Measurements from ENCODE around the gene DNM3. TPM values are rescaled to one million over a fixed set of nuclear protein-coding genes. Genes with fewer than 3 reads are reported as not detected.
A peak's percentile ranks its signal among the peaks of the same experiment; 100 is the strongest.

DNM3 gene
- total RNA-seq, 1 experiment from 2014 or later, result 2.7 TPM

DNA sequence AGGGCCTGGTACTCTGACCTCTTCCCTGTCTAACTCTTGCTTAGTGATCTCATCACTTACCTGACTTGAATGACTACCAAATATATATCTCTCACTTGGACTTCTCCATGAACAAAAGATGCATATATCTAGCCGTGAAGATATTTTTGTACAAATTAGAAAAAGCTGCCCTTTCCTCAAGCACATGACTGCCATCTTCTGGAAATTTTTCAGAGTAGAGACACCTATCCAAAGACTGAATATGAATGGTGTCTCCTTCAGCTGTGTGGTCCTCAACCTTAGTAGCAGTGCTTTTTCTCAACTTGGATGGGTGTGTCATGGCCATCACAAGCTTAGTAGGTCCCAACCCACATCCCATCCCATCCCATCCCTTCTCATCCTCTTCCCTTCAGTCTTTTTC lies 142.3 kb downstream of the DNM3 start:
- no peak overlapping the region for H2BK15ac ChIP-seq (ENCODE audit: low read depth, low read length)
- H2BK120ac ChIP-seq (ENCODE audit: low read depth, low read length, poor library complexity, severe bottlenecking), result no peak overlapping the region
- Mint-ChIP-seq H3K4me1 (peaks cover 8 to 14% of the 10 kb centered on the region in 2 experiments), H3K4me3 (no peak overlapping the region), H3K36me3 (ENCODE audit: insufficient read depth in 1 of 3, low read depth in 3 of 3) (no peaks in the 10 kb centered on the region), H3K27ac (no peak overlapping the region), H3K27me3 (ENCODE audit: low read depth) (no peaks in the 10 kb centered on the region), H3K9me3 (no peaks in the 10 kb centered on the region)
- TF ChIP-seq, protein P1, sequence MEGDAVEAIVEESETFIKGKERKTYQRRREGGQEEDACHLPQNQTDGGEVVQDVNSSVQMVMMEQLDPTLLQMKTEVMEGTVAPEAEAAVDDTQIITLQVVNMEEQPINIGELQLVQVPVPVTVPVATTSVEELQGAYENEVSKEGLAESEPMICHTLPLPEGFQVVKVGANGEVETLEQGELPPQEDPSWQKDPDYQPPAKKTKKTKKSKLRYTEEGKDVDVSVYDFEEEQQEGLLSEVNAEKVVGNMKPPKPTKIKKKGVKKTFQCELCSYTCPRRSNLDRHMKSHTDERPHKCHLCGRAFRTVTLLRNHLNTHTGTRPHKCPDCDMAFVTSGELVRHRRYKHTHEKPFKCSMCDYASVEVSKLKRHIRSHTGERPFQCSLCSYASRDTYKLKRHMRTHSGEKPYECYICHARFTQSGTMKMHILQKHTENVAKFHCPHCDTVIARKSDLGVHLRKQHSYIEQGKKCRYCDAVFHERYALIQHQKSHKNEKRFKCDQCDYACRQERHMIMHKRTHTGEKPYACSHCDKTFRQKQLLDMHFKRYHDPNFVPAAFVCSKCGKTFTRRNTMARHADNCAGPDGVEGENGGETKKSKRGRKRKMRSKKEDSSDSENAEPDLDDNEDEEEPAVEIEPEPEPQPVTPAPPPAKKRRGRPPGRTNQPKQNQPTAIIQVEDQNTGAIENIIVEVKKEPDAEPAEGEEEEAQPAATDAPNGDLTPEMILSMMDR (conservative IDR thresholded peaks at IDR 0.05), result peak; percentile 46; the same call in 2 of the 3 replicates
- H2BK12ac ChIP-seq (ENCODE audit: insufficient read length, low read depth, low read length), result no peak overlapping the region
- no peak overlapping the region for H4K8ac ChIP-seq (replicated peaks; ENCODE audit: insufficient read length, low read depth, low read length)
- H3K14ac ChIP-seq (ENCODE audit: insufficient read depth, low read length), result no peak overlapping the region
- peaks cover 4% of the 10 kb centered on the region; the same call in 1 of the 2 replicates for H3K4me1 ChIP-seq (ENCODE audit: insufficient read depth, low read length)
- no peak overlapping the region for H3K4me2 ChIP-seq (ENCODE audit: insufficient read depth, insufficient read length, low read length)
- H3K23me2 ChIP-seq (ENCODE audit: insufficient read length, low read depth, low read length, poor library complexity, severe bottlenecking), result no peaks in the 10 kb centered on the region
- H3K4ac ChIP-seq (ENCODE audit: low read depth, low read length), result no peak overlapping the region
- H3K79me2 ChIP-seq (ENCODE audit: insufficient read depth, low read length), result no peaks in the 10 kb centered on the region
- H2AFZ ChIP-seq (ENCODE audit: low read length), result no peak overlapping the region
- H3K56ac ChIP-seq (ENCODE audit: insufficient read length, low read depth, low read length), result no peak overlapping the region
- no peak overlapping the region for H3K18ac ChIP-seq (ENCODE audit: insufficient read length, low read depth, low read length)
- no peaks in the 10 kb centered on the region for H4K20me1 ChIP-seq (ENCODE audit: control insufficient read depth, insufficient read depth, insufficient read length)
- H3K79me1 ChIP-seq (ENCODE audit: insufficient read depth, low read depth, low read length, poor library complexity, severe bottlenecking), result no peaks in the 10 kb centered on the region
- H4K5ac ChIP-seq (ENCODE audit: insufficient read length, low read depth, low read length), result no peak overlapping the region
- WGBS (ENCODE audit: extremely low coverage, insufficient read length, low lambda C conversion rate), result no CpG with 5 or more reads among the region's 1 CpG
- H2BK20ac ChIP-seq (ENCODE audit: low read depth, low read length, poor library complexity, severe bottlenecking), result no peak overlapping the region
- H3T11ph ChIP-seq (ENCODE audit: low read length), result no peak overlapping the region
- H3K9ac ChIP-seq (ENCODE audit: extremely low read depth, insufficient read length, low read length), result no peak overlapping the region
- H2BK5ac ChIP-seq (ENCODE audit: insufficient read length, low read length), result no peak overlapping the region
- no peak overlapping the region for H4K91ac ChIP-seq (ENCODE audit: insufficient read length, low read depth, low read length)
- no peak overlapping the region for H3K27ac ChIP-seq (ENCODE audit: insufficient read length, low read depth, low read length)
- H3K23ac ChIP-seq (ENCODE audit: insufficient read length, low read depth, low read length), result no peak overlapping the region
- no peaks in the 10 kb centered on the region for H3K9me3 ChIP-seq (ENCODE audit: control insufficient read depth, low read depth, low read length)
- DNase-seq, result no peak
- no peak overlapping the region for H2AK5ac ChIP-seq (ENCODE audit: insufficient read length, low read length)
- no peaks in the 10 kb centered on the region for H3K27me3 ChIP-seq (ENCODE audit: insufficient read depth, low read length)
